ENCODE data around the gene RAB36. TPM values are rescaled to one million over a fixed set of nuclear protein-coding genes. Genes with fewer than 3 reads are reported as not detected.
A peak's percentile ranks its signal among the peaks of the same experiment; 100 is the strongest.

The RAB36 gene
- total and polyA plus RNA-seq, 9 of the 15 experiments (the other 6 are each of a cell fraction or from before 2014, with no cell fraction given) = 0.04 to 0.50 (median 0.08) TPM; not detected in 3

GRCh38 chr22:23204125-23204488, 58.8 kb downstream of the RAB36 start:
- Histone ChIP-seq H3K4me3 (no peak overlapping the region), H3K4me2 (ENCODE audit: insufficient read depth, low read length) (no peak overlapping the region), H2AFZ (ENCODE audit: low read depth, low read length) (no peak overlapping the region), H3K79me2 (ENCODE audit: control insufficient read depth, insufficient read depth, low read length) (peaks cover 71% of the 10 kb centered on the region), H3K9me3 (replicated peaks; ENCODE audit: control insufficient read depth, insufficient read depth, low read depth, low read length) (no peaks in the 10 kb centered on the region), H3K27me3 (ENCODE audit: control insufficient read depth in 2 of 2, insufficient read depth in 2 of 2, low read length in 2 of 2) (no peaks in the 10 kb centered on the region; a peak in 1 of 5 replicates), H3K36me3 (ENCODE audit: control insufficient read depth, insufficient read depth, low read length) (peaks cover 58% of the 10 kb centered on the region), H3K27ac (ENCODE audit: extremely low read depth, low read depth, low read length) (no peak overlapping the region; the same call in 2 of the 3 replicates), H4K20me1 (replicated peaks; ENCODE audit: control insufficient read depth, insufficient read depth, low read length) (peaks cover 35% of the 10 kb centered on the region), H3K4me1 (replicated peaks in 1 of 2; ENCODE audit: control insufficient read depth in 2 of 2, insufficient read depth in 2 of 2, low read length in 2 of 2) (peaks cover 0 to 8% of the 10 kb centered on the region in 2 experiments; a peak in 2 of 5 replicates), H3K9me1 (ENCODE audit: control insufficient read depth, insufficient read depth, low read length) (peaks cover 30% of the 10 kb centered on the region), H3K9ac (ENCODE audit: insufficient read depth in 1 of 2, low read depth in 2 of 2, low read length in 2 of 2) (peak overlapping the region in 1 of 2 experiments; percentile 8; a peak in 2 of 4 replicates)
- TF ChIP-seq TEAD4 (IDR thresholded peaks at IDR 0.05; ENCODE audit: low read length) = no peak
- TF ChIP-seq TEAD4 (CRISPR knock-in tag; IDR thresholded peaks at IDR 0.05; ENCODE audit: borderline replicate concordance) = no peak
- TF ChIP-seq E2F1 (CRISPR knock-in tag; IDR thresholded peaks at IDR 0.05) = 0 out of 2 replicates have a peak, but pooled peaks have one; percentile 22
- POLR2A ChIA-PET = interaction anchor here (0.9 to 86.5 kb wide), 6 partner anchors 3 to 210 kb away, joined by 3 to 3476 read pairs (median 5); partner anchors contain the start of genes BCR and RAB36
- CTCF ChIA-PET (ENCODE audit: low intra/inter-chr PET ratio) = no interaction called here
- ATAC-seq (no peak), FAIRE-seq (no peak), DNase-seq (ENCODE audit: extremely low read depth in 1 of 4, low spot score in 3 of 4) (no peak)
- 87% methylated on average over 11 of the region's 11 CpGs for WGBS (ENCODE audit: insufficient coverage, low coverage, missing lambda C conversion rate)
- intact Hi-C loops (cut with micrococcal nuclease) = no loop called here
- in situ Hi-C loops (cut with MboI) = no loop called here
- no TSS peak for BruUV-seq (replicated peaks)

Measured in K562 (cell line).